PC-3 (cell line): Measurements from ENCODE around the gene SLC7A1. TPM values are rescaled to one million over a fixed set of nuclear protein-coding genes. Genes with fewer than 3 reads are reported as not detected.

Experiments
- ATAC-seq: fragments of 200-7000 bp; cut with Tn5 transposase; 2 replicates; pipeline ENCODE4 v1.9.1; 2020; ENCODE audit warnings: mild to moderate bottlenecking, moderate library complexity
- BruUV-seq: library from RNA; stranded (reverse); fragments of 400-500 nt; replicated peaks from 2 replicates; lab custom pipeline; 2021; lab: Mats Ljungman, UMichigan
- CTCF ChIA-PET: fragments of 300-600 bp; sonication (Branson Sonifier 250); formaldehyde crosslinking; loops from one replicate; lab custom pipeline; 2022; ENCODE audit warnings: antibody characterized with exemption; lab: Charles Lee
- POLR2A ChIA-PET: fragments of 300-600 bp; sonication (Branson Sonifier 250); formaldehyde crosslinking; loops from one replicate; lab custom pipeline; 2022; ENCODE audit warnings: antibody characterized with exemption; ENCODE audit not compliant: unreplicated experiment; lab: Charles Lee
- DNase-seq: peaks from one replicate; pipeline ENCODE4 v3.0.0-alpha.2; 2015
- H2AFZ ChIP-seq: fragments of 300-600 bp; sonication (generic); 2 replicates; pipeline ENCODE4 v1.6.0; 2016; ENCODE audit warnings: antibody characterized with exemption, low read length
- H3F3A ChIP-seq: fragments of 300-600 bp; sonication (generic); one replicate; pipeline ENCODE4 v1.6.0; 2017; ENCODE audit warnings: antibody characterized with exemption, low read length, control low read depth, mild to moderate bottlenecking; ENCODE audit not compliant: unreplicated experiment
- H3K27ac ChIP-seq: fragments of 300-600 bp; sonication (generic); 2 replicates; pipeline ENCODE4 v1.5.1; 2016; ENCODE audit warnings: mild to moderate bottlenecking, low read length
- H3K27me3 ChIP-seq: fragments of 300-600 bp; sonication (generic); 2 replicates; pipeline ENCODE4 v1.6.1; 2016; ENCODE audit warnings: low read length, mixed read lengths
- H3K36me3 ChIP-seq: fragments of 300-600 bp; sonication (generic); 2 replicates; pipeline ENCODE4 v1.6.1; 2016; ENCODE audit warnings: low read depth, mixed run types, low read length, mixed read lengths
- H3K4me1 ChIP-seq: fragments of 300-600 bp; sonication (generic); 2 replicates; pipeline ENCODE4 v1.5.1; 2016; ENCODE audit warnings: low read length; ENCODE audit not compliant: insufficient read depth
- H3K4me2 ChIP-seq: fragments of 300-600 bp; sonication (generic); 2 replicates; pipeline ENCODE4 v1.6.0; 2016; ENCODE audit warnings: low read length
- H3K4me3 ChIP-seq: fragments of 300-600 bp; sonication (generic); 2 replicates; pipeline ENCODE4 v1.5.1; 2016; ENCODE audit warnings: mild to moderate bottlenecking, low read length, mixed read lengths
- H3K79me2 ChIP-seq: fragments of 300-600 bp; sonication (generic); 2 replicates; pipeline ENCODE4 v1.6.1; 2017; ENCODE audit warnings: low read length, mixed read lengths
- H3K9ac ChIP-seq: fragments of 300-600 bp; sonication (generic); 2 replicates; pipeline ENCODE4 v1.6.0; 2016; ENCODE audit warnings: mild to moderate bottlenecking, low read length
- H3K9me2 ChIP-seq: fragments of 300-600 bp; sonication (generic); replicated peaks from 2 replicates; pipeline ENCODE4 v1.6.1; 2016; ENCODE audit warnings: mixed run types, low read length, mixed read lengths
- H3K9me3 ChIP-seq: fragments of 300-600 bp; sonication (generic); 2 replicates; pipeline ENCODE4 v1.6.1; 2016; ENCODE audit warnings: low read length, mixed read lengths
- H4K20me1 ChIP-seq: fragments of 300-600 bp; sonication (generic); 2 replicates; pipeline ENCODE4 v1.6.1; 2016; ENCODE audit warnings: low read length, mixed read lengths
- CTCF ChIP-seq: fragments of 300-600 bp; sonication (generic); conservative IDR thresholded peaks from 2 replicates; pipeline ENCODE4 v1.5.1; 2017; ENCODE audit warnings: antibody characterized with exemption, low read depth, mild to moderate bottlenecking, low read length
- EZH2 ChIP-seq: fragments of 300-600 bp; sonication (generic); IDR thresholded peaks from one replicate; pipeline ENCODE4 v1.6.1; 2017; ENCODE audit warnings: antibody characterized with exemption, mild to moderate bottlenecking, low read length; ENCODE audit not compliant: unreplicated experiment
- EZH2phosphoT487 ChIP-seq: fragments of 300-600 bp; sonication (generic); IDR thresholded peaks from 2 replicates; pipeline ENCODE4 v1.6.1; 2018; ENCODE audit warnings: mild to moderate bottlenecking, antibody characterized with exemption, low read length, borderline replicate concordance
- intact Hi-C: fragments of 100-400 bp; cut with micrococcal nuclease; formaldehyde crosslinking; loops from 2 replicates; pipeline ENCODE4 v1.9.0; 2023
- total RNA-seq: library from RNA; depleted of rRNA; stranded (reverse); fragments of >200 nt; gene quantifications from 2 replicates; pipeline ENCODE4 v1.2.3, GENCODE V29; 2014

SLC7A1 gene
- total RNA-seq, 1 experiment from 2014 or later = 19.5 TPM

DNA sequence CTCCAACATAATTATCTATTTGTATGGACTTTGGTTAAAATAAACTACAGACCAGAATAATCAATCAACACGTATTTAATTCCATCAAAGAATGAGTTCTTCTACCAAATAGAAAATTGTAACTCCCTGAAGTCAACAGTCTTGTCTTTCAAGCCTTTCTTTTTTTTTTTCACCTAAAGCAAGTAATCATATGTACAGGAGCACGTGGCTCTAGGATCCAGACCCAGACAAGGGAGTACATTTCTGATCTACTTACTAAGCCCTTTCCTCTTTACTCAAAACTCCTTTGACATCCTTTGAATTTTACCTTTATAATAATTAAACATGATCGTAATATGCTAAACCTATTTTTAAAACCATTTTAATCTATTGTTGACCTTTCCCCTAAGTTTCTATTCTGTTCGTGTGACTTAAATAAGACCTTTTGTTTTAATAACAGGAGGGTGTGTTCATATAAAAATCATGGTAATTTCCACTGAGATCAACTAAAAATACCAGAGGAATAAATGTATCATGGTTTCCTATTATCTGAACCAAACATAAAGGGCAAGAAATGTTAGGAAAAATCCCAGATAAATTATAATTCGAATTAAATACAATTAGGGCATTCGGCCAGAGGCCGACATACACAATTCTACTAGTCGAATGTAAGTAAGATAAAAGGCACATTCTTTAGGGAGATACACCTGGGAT, 1.7 kb downstream of the SLC7A1 start:
- H3K9ac ChIP-seq = peak overlapping the region; percentile 96; the same call in 1 of the 2 replicates
- peaks cover 49% of the 10 kb centered on the region for H4K20me1 ChIP-seq
- intact Hi-C loops = no loop called here

DNA sequence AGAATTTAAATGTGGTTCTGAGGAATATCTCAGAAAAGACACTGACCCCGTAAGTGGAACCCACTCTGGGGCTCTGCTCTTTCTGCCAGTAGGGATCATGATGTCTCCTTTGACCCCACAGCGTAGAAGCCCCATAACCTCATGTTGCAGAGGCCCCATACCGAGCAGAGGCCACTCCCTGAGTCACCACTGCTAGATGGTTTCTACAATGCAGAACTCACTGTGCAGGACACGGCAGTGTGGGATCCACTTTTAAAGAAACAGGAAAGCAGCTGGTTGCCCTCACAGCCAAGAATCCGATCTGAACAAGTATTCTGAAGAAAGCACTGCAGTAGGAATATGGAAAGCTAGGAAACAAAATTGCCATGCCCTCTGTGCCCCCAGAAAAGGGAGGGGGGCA, 4.2 kb downstream of the SLC7A1 start:
- Histone ChIP-seq H3K4me2 (no peak overlapping the region), H3K36me3 (peaks cover 16% of the 10 kb centered on the region; the same call in 1 of the 2 replicates), H4K20me1 (peaks cover 55% of the 10 kb centered on the region), H3K9me3 (no peaks in the 10 kb centered on the region), H3K9ac (no peak overlapping the region), H3F3A (no peaks in the 10 kb centered on the region), H3K79me2 (peaks cover 90% of the 10 kb centered on the region), H3K9me2 (no peaks in the 10 kb centered on the region), H2AFZ (no peak overlapping the region), H3K27me3 (no peaks in the 10 kb centered on the region), H3K4me1 (peaks cover 24% of the 10 kb centered on the region; the same call in 1 of the 2 replicates), H3K4me3 (no peak overlapping the region), H3K27ac (no peak overlapping the region)
- POLR2A ChIA-PET = no interaction called here
- no TSS peak for BruUV-seq
- ATAC-seq = no peak
- DNase-seq = no peak
- intact Hi-C loops = no loop called here
- CTCF ChIA-PET = no interaction called here
- TF ChIP-seq CTCF = no peak
- TF ChIP-seq EZH2phosphoT487 = no peak
- no peak for TF ChIP-seq EZH2

More for the DNA sequence above, 1.7 kb downstream of the SLC7A1 start:
- Histone ChIP-seq H3K9me3 (no peaks in the 10 kb centered on the region), H3K27me3 (no peaks in the 10 kb centered on the region), H3K79me2 (peaks cover 65% of the 10 kb centered on the region), H3K4me2 (peak overlapping the region; percentile 84), H2AFZ (no peak overlapping the region), H3K36me3 (peaks cover 4% of the 10 kb centered on the region; the same call in 1 of the 2 replicates), H3K9me2 (no peaks in the 10 kb centered on the region), H3K4me3 (peak overlapping the region; percentile 78), H3K4me1 (peaks cover 24% of the 10 kb centered on the region; the same call in 1 of the 2 replicates), H3F3A (no peaks in the 10 kb centered on the region), H3K27ac (no peak overlapping the region)
- BruUV-seq = TSS peak; percentile 47
- DNase-seq (no peak), ATAC-seq (no peak)
- ChIA-PET POLR2A (no interaction called here), CTCF (no interaction called here)
- TF ChIP-seq EZH2 = no peak
- TF ChIP-seq CTCF = no peak
- no peak for TF ChIP-seq EZH2phosphoT487

GRCh38 chr13:29589967-29590366, 5.5 kb downstream of the SLC7A1 start:
- Histone ChIP-seq H3K79me2 (peaks cover 100% of the 10 kb centered on the region), H3K4me1 (peaks cover 24% of the 10 kb centered on the region; the same call in 1 of the 2 replicates), H3K4me2 (no peak overlapping the region), H4K20me1 (peaks cover 65% of the 10 kb centered on the region), H3K9ac (no peak overlapping the region), H2AFZ (no peak overlapping the region), H3F3A (no peaks in the 10 kb centered on the region), H3K27ac (no peak overlapping the region), H3K9me3 (no peaks in the 10 kb centered on the region), H3K27me3 (no peaks in the 10 kb centered on the region), H3K36me3 (peaks cover 16% of the 10 kb centered on the region; the same call in 1 of the 2 replicates), H3K9me2 (no peaks in the 10 kb centered on the region), H3K4me3 (no peak overlapping the region)
- ChIA-PET POLR2A (no interaction called here), CTCF (no interaction called here)
- ATAC-seq = no peak
- no peak for TF ChIP-seq EZH2
- TF ChIP-seq CTCF = 0 out of 2 replicates have a peak, but pooled peaks have one; percentile 19
- DNase-seq = no peak
- no TSS peak for BruUV-seq
- intact Hi-C loops = no loop called here
